LNCAP (cell line): ENCODE results near the gene NDUFV2.

Experiments used
- CTCF ChIP-seq: fragments of 450-650 bp; IDR thresholded peaks from 2 replicates; pipeline ENCODE4 v1.5.1; 2017; ENCODE audit warnings: mild to moderate bottlenecking

Gene NDUFV2

GRCh38 chr18:9065864-9066263 is 36.6 kb upstream of the NDUFV2 start:
- no peak for TF ChIP-seq CTCF

GRCh38 chr18:9066358-9066757 is 36.1 kb upstream of the NDUFV2 start:
- no peak for TF ChIP-seq CTCF

- no peak for TF ChIP-seq CTCF
Measured at GRCh38 chr18:9066817-9067306, 35.6 kb upstream of the NDUFV2 start.

GRCh38 chr18:9067823-9068222 is 34.7 kb upstream of the NDUFV2 start:
- TF ChIP-seq CTCF, result no peak

GRCh38 chr18:9068346-9068745 is 34.2 kb upstream of the NDUFV2 start:
- TF ChIP-seq CTCF, result no peak

- no peak for TF ChIP-seq CTCF
Measured at GRCh38 chr18:9069601-9070000, 32.9 kb upstream of the NDUFV2 start.

- no peak for TF ChIP-seq CTCF
Measured at GRCh38 chr18:9070212-9070611, 32.3 kb upstream of the NDUFV2 start.

GRCh38 chr18:9079818-9080528 is 22.5 kb upstream of the NDUFV2 start:
- TF ChIP-seq CTCF, result no peak
